MM.1S (cell line): Measurements from ENCODE around the gene THADA.

Source experiments
- DNase-seq: peaks from one replicate; pipeline ENCODE4 v3.0.0-alpha.2; 2015
- H2AFZ ChIP-seq: fragments of 300-600 bp; sonication (generic); 2 replicates; pipeline ENCODE4 v1.6.0; 2016; ENCODE audit warnings: antibody characterized with exemption, low read length
- H3F3A ChIP-seq: fragments of 300-600 bp; sonication (generic); 2 replicates; pipeline ENCODE4 v1.6.1; 2016; ENCODE audit warnings: mild to moderate bottlenecking, antibody characterized with exemption, low read length, moderate library complexity, mixed read lengths; ENCODE audit not compliant: insufficient read depth
- H3K27ac ChIP-seq: fragments of 300-600 bp; sonication (generic); 2 replicates; pipeline ENCODE4 v1.5.1; 2016; ENCODE audit warnings: mild to moderate bottlenecking, low read length
- H3K27me3 ChIP-seq: fragments of 300-600 bp; sonication (generic); replicated peaks from 2 replicates; pipeline ENCODE4 v1.6.0; 2016; ENCODE audit warnings: low read length; ENCODE audit not compliant: insufficient read depth
- H3K36me3 ChIP-seq: fragments of 300-600 bp; sonication (generic); replicated peaks from 2 replicates; pipeline ENCODE4 v1.6.1; 2016; ENCODE audit warnings: mild to moderate bottlenecking, low read length, mixed read lengths; ENCODE audit not compliant: insufficient read depth
- H3K4me1 ChIP-seq: fragments of 300-600 bp; sonication (generic); 2 replicates; pipeline ENCODE4 v1.6.1; 2016; ENCODE audit warnings: low read length, mixed read lengths
- H3K4me2 ChIP-seq: fragments of 300-600 bp; sonication (generic); 2 replicates; pipeline ENCODE4 v1.6.0; 2016; ENCODE audit warnings: low read depth, low read length
- H3K4me3 ChIP-seq: fragments of 300-600 bp; sonication (generic); 2 replicates; pipeline ENCODE4 v1.5.1; 2016; ENCODE audit warnings: low read length, mixed read lengths
- H3K79me2 ChIP-seq: fragments of 300-600 bp; sonication (generic); 2 replicates; pipeline ENCODE4 v1.6.1; 2016; ENCODE audit warnings: mixed run types, low read length, mixed read lengths
- H3K9ac ChIP-seq: fragments of 300-600 bp; sonication (generic); 2 replicates; pipeline ENCODE4 v1.6.1; 2016; ENCODE audit warnings: low read length, mixed read lengths
- H3K9me2 ChIP-seq: fragments of 300-600 bp; sonication (generic); replicated peaks from 2 replicates; pipeline ENCODE4 v1.6.1; 2016; ENCODE audit warnings: mild to moderate bottlenecking, low read length, mixed read lengths; ENCODE audit not compliant: insufficient read depth
- H3K9me3 ChIP-seq: fragments of 300-600 bp; sonication (generic); replicated peaks from 2 replicates; pipeline ENCODE4 v1.6.1; 2016; ENCODE audit warnings: mild to moderate bottlenecking, low read length, mixed read lengths; ENCODE audit not compliant: insufficient read depth
- H4K20me1 ChIP-seq: fragments of 300-600 bp; sonication (generic); 2 replicates; pipeline ENCODE4 v1.6.1; 2016; ENCODE audit warnings: mild to moderate bottlenecking, low read length, moderate library complexity, mixed read lengths; ENCODE audit not compliant: insufficient read depth
- EZH2 ChIP-seq: fragments of 300-600 bp; sonication (generic); optimal IDR thresholded peaks from 2 replicates; pipeline ENCODE3; 2017; ENCODE audit warnings: low read depth, mild to moderate bottlenecking, antibody characterized with exemption, low read length, mixed read lengths
- EZH2phosphoT487 ChIP-seq: fragments of 300-600 bp; sonication (generic); IDR thresholded peaks from 2 replicates; pipeline ENCODE4 v1.6.1; 2018; ENCODE audit warnings: antibody characterized with exemption, low read length
- TF ChIP-seq, protein P1 (sequence below): fragments of 300-600 bp; sonication (generic); IDR thresholded peaks from 2 replicates; pipeline ENCODE4 v1.5.1; 2016; ENCODE audit warnings: antibody characterized with exemption, low read length, mixed read lengths

THADA gene

DNA sequence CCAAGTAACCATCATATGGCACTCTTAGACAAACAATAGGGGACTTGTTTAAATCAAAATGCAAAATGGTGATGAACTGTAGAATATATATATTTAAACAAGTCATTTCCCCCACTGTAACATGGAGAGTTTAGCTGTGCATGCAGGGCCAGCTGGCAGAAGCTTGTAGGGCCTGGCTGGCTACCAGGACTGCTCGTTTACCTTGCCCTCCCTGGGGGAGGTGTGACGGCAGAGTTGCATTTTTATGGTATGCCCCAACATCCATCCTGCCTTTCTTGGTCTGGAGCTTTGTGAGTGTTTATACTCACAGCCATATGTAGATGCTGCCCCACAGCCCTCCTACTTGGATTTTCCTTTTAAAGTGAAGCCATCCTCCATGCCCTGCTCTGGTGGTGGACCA, 267.7 kb downstream of the THADA start:
- Histone ChIP-seq H3F3A (no peaks in the 10 kb centered on the region), H3K9me3 (no peaks in the 10 kb centered on the region), H3K27me3 (no peaks in the 10 kb centered on the region), H3K27ac (no peak overlapping the region), H3K4me2 (no peak overlapping the region), H3K4me1 (no peaks in the 10 kb centered on the region), H3K4me3 (no peak overlapping the region), H2AFZ (no peak overlapping the region), H3K9ac (no peak overlapping the region), H3K79me2 (no peaks in the 10 kb centered on the region), H4K20me1 (no peaks in the 10 kb centered on the region), H3K9me2 (no peaks in the 10 kb centered on the region), H3K36me3 (no peaks in the 10 kb centered on the region)
- DNase-seq, result no peak
- TF ChIP-seq EZH2 (no peak), EZH2phosphoT487 (no peak)
- TF ChIP-seq, protein P1, sequence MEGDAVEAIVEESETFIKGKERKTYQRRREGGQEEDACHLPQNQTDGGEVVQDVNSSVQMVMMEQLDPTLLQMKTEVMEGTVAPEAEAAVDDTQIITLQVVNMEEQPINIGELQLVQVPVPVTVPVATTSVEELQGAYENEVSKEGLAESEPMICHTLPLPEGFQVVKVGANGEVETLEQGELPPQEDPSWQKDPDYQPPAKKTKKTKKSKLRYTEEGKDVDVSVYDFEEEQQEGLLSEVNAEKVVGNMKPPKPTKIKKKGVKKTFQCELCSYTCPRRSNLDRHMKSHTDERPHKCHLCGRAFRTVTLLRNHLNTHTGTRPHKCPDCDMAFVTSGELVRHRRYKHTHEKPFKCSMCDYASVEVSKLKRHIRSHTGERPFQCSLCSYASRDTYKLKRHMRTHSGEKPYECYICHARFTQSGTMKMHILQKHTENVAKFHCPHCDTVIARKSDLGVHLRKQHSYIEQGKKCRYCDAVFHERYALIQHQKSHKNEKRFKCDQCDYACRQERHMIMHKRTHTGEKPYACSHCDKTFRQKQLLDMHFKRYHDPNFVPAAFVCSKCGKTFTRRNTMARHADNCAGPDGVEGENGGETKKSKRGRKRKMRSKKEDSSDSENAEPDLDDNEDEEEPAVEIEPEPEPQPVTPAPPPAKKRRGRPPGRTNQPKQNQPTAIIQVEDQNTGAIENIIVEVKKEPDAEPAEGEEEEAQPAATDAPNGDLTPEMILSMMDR, result no peak

DNA sequence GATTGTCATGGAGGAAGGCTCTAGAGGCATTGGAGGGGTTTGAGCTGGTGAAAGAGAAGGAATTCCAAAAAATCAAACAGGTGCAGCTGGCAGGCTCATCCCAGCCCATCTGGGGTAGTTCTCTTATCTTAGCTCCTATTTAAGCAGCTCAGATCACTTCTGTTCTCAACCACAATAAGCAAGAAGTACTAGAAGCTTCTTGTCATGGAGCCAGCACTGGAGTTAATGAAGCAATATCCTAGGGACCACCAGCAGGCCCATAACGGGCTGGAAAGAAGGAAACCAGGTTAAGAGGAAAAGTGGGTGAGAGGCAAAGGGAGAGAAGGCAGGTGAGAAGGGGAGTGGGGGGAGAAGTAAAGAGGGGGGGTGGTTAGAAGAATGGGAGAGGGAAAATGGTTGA, 268.7 kb downstream of the THADA start:
- DNase-seq, result no peak
- TF ChIP-seq EZH2 (no peak), EZH2phosphoT487 (no peak)
- TF ChIP-seq, protein P1, result no peak
- H3K4me1 ChIP-seq, result no peaks in the 10 kb centered on the region

DNA sequence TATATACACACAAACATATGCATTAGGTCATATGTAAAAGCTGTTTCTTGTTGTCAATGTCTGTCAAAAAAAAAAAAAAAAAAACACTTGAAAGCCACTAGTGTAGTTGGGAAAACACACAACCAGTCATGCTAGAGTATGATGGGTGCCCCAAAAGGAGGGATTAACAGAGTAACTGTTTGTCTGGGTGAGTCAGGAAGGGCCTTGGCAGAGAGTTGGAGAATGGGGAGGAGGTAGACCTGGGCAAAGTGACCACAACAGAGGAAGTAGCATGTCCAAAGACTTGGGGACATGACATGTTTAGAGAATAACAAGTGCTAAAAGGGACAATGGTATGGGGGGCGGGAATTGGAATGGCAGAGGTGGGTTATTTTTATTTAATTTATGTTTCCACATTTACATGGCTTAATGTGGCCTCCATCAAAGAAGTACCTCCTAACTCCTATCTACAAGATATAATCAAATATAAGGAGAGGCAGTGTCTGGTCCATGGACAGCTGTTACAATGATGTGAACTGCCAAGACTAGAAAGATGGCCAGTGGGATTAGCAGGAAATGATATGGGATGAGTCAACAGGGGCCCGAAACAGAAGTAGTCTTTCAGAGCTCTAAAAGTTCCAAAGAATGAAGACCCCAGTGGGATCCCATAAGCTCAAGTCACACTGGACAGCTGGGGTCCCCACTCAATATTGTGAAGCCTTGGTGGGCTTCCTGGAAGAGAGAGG, 269.6 kb downstream of the THADA start:
- no peak overlapping the region for H3K27ac ChIP-seq

More for the DNA sequence above, 268.7 kb downstream of the THADA start:
- H3K9me2 ChIP-seq, result no peaks in the 10 kb centered on the region
- H4K20me1 ChIP-seq, result no peaks in the 10 kb centered on the region
- H3K27me3 ChIP-seq, result no peaks in the 10 kb centered on the region
- no peak overlapping the region for H2AFZ ChIP-seq
- no peak overlapping the region for H3K9ac ChIP-seq
- H3K79me2 ChIP-seq, result no peaks in the 10 kb centered on the region
- H3K9me3 ChIP-seq, result no peaks in the 10 kb centered on the region
- H3K4me2 ChIP-seq, result no peak overlapping the region
- no peak overlapping the region for H3K27ac ChIP-seq
- H3K4me3 ChIP-seq, result no peak overlapping the region
- H3F3A ChIP-seq, result no peaks in the 10 kb centered on the region
- H3K36me3 ChIP-seq, result no peaks in the 10 kb centered on the region

More for the DNA sequence above, 269.6 kb downstream of the THADA start:
- Histone ChIP-seq H3K4me2 (no peak overlapping the region), H2AFZ (no peak overlapping the region), H3K9ac (no peak overlapping the region), H3K27me3 (no peaks in the 10 kb centered on the region), H3K36me3 (no peaks in the 10 kb centered on the region), H3K9me2 (no peaks in the 10 kb centered on the region), H3F3A (no peaks in the 10 kb centered on the region), H3K4me3 (no peak overlapping the region), H3K4me1 (no peaks in the 10 kb centered on the region), H3K79me2 (no peaks in the 10 kb centered on the region), H4K20me1 (no peaks in the 10 kb centered on the region), H3K9me3 (no peaks in the 10 kb centered on the region)
- TF ChIP-seq EZH2 (no peak), EZH2phosphoT487 (no peak)
- TF ChIP-seq, protein P1, result no peak
- no peak for DNase-seq
